H9 (cell line): ENCODE results near the gene UPF1. TPM values are rescaled to one million over a fixed set of nuclear protein-coding genes. Genes with fewer than 3 reads are reported as not detected.

ENCODE experiments used
- DNase-seq: peaks from one replicate; pipeline ENCODE4 v3.0.0-alpha.2; 2017
- H2AFZ ChIP-seq: one replicate; pipeline ENCODE4 v1.6.1; 2013; ENCODE audit warnings: mild to moderate bottlenecking, low read length, control low read depth, moderate library complexity
- H2AK5ac ChIP-seq: 2 replicates; pipeline ENCODE4 v1.6.1; 2013; ENCODE audit warnings: low read length, control low read depth, mixed read lengths; ENCODE audit not compliant: insufficient read length
- H2BK120ac ChIP-seq: one replicate; pipeline ENCODE4 v1.6.1; 2013; ENCODE audit warnings: low read depth, mild to moderate bottlenecking, low read length, control low read depth, inconsistent platforms; ENCODE audit not compliant: poor library complexity, severe bottlenecking
- H2BK12ac ChIP-seq: 2 replicates; pipeline ENCODE4 v1.6.1; 2013; ENCODE audit warnings: low read length, control low read depth, mixed read lengths, low read depth; ENCODE audit not compliant: insufficient read length
- H2BK15ac ChIP-seq: 2 replicates; pipeline ENCODE4 v1.6.1; 2013; ENCODE audit warnings: low read depth, low read length, control low read depth
- H2BK20ac ChIP-seq: one replicate; pipeline ENCODE4 v1.6.1; 2013; ENCODE audit warnings: low read depth, mild to moderate bottlenecking, low read length, control low read depth, inconsistent platforms; ENCODE audit not compliant: poor library complexity, severe bottlenecking
- H2BK5ac ChIP-seq: 2 replicates; pipeline ENCODE4 v1.6.1; 2013; ENCODE audit warnings: low read length, control low read depth, mixed read lengths; ENCODE audit not compliant: insufficient read length
- H3K14ac ChIP-seq: 2 replicates; pipeline ENCODE4 v1.6.1; 2013; ENCODE audit warnings: low read length, control low read depth; ENCODE audit not compliant: insufficient read depth
- H3K18ac ChIP-seq: 2 replicates; pipeline ENCODE4 v1.6.1; 2013; ENCODE audit warnings: low read depth, mild to moderate bottlenecking, mixed read lengths, low read length, control low read depth; ENCODE audit not compliant: insufficient read length
- H3K23ac ChIP-seq: 2 replicates; pipeline ENCODE4 v1.6.1; 2013; ENCODE audit warnings: low read length, control low read depth, mixed read lengths, low read depth; ENCODE audit not compliant: insufficient read length
- H3K23me2 ChIP-seq: 2 replicates; pipeline ENCODE4 v1.6.1; 2013; ENCODE audit warnings: low read depth, mild to moderate bottlenecking, mixed read lengths, low read length, control low read depth; ENCODE audit not compliant: insufficient read length, poor library complexity, severe bottlenecking
- H3K27ac ChIP-seq: 2 replicates; pipeline ENCODE4 v1.5.1; 2013; ENCODE audit warnings: low read length, control low read depth, mixed read lengths, low read depth; ENCODE audit not compliant: insufficient read length
- H3K27me3 ChIP-seq: 2 replicates; pipeline ENCODE4 v1.6.1; 2013; ENCODE audit warnings: low read length, control low read depth, inconsistent platforms; ENCODE audit not compliant: insufficient read depth
- H3K4ac ChIP-seq: 2 replicates; pipeline ENCODE4 v1.6.1; 2013; ENCODE audit warnings: low read depth, mild to moderate bottlenecking, control low read depth, inconsistent platforms, low read length, moderate library complexity
- H3K4me1 ChIP-seq: 2 replicates; pipeline ENCODE4 v1.6.1; 2013; ENCODE audit warnings: low read length, control low read depth, inconsistent platforms; ENCODE audit not compliant: insufficient read depth
- H3K4me2 ChIP-seq: 2 replicates; pipeline ENCODE4 v1.6.1; 2013; ENCODE audit warnings: low read length, control low read depth, mixed read lengths; ENCODE audit not compliant: insufficient read length, insufficient read depth
- H3K56ac ChIP-seq: 2 replicates; pipeline ENCODE4 v1.6.1; 2013; ENCODE audit warnings: low read depth, mild to moderate bottlenecking, mixed read lengths, low read length, control low read depth; ENCODE audit not compliant: insufficient read length
- H3K79me1 ChIP-seq: 2 replicates; pipeline ENCODE4 v1.6.1; 2013; ENCODE audit warnings: low read depth, mild to moderate bottlenecking, moderate library complexity, low read length, control low read depth, inconsistent platforms; ENCODE audit not compliant: insufficient read depth, poor library complexity, severe bottlenecking
- H3K79me2 ChIP-seq: 2 replicates; pipeline ENCODE4 v1.6.1; 2013; ENCODE audit warnings: low read length, control low read depth, inconsistent platforms; ENCODE audit not compliant: insufficient read depth
- H3K9ac ChIP-seq: 2 replicates; pipeline ENCODE4 v1.6.1; 2013; ENCODE audit warnings: low read length, control low read depth, mixed read lengths; ENCODE audit not compliant: insufficient read length; ENCODE audit errors: extremely low read depth
- H3K9me3 ChIP-seq: one replicate; pipeline ENCODE4 v1.6.1; 2013; ENCODE audit warnings: low read depth, low read length, inconsistent platforms; ENCODE audit not compliant: control insufficient read depth
- H3T11ph ChIP-seq: one replicate; pipeline ENCODE4 v1.6.1; 2013; ENCODE audit warnings: mild to moderate bottlenecking, low read length, control low read depth, inconsistent platforms
- H4K20me1 ChIP-seq: one replicate; pipeline ENCODE4 v1.6.1; 2013; ENCODE audit not compliant: control insufficient read depth, insufficient read length, insufficient read depth
- H4K5ac ChIP-seq: 2 replicates; pipeline ENCODE4 v1.6.1; 2013; ENCODE audit warnings: low read depth, mild to moderate bottlenecking, mixed read lengths, low read length, control low read depth; ENCODE audit not compliant: insufficient read length
- H4K8ac ChIP-seq: replicated peaks from 2 replicates; pipeline ENCODE4 v1.6.1; 2013; ENCODE audit warnings: low read length, control low read depth, mixed read lengths, low read depth; ENCODE audit not compliant: insufficient read length
- H4K91ac ChIP-seq: 2 replicates; pipeline ENCODE4 v1.6.1; 2013; ENCODE audit warnings: low read depth, mild to moderate bottlenecking, moderate library complexity, mixed read lengths, low read length, control low read depth; ENCODE audit not compliant: insufficient read length
- H3K27ac Mint-ChIP-seq, 3 experiments: 2 replicates in 2 of 3; 3 replicates in 1 of 3; pipeline ENCODE4 v1.8.0; 2020 to 2021; ENCODE audit warnings: mixed read lengths in 3 of 3, mild to moderate bottlenecking in 1 of 3, moderate library complexity in 1 of 3
- H3K27me3 Mint-ChIP-seq: 2 replicates; pipeline ENCODE4 v1.8.0; 2021; ENCODE audit warnings: low read depth, mild to moderate bottlenecking, moderate library complexity, mixed read lengths
- H3K36me3 Mint-ChIP-seq, 3 experiments: 2 replicates in 2 of 3; 3 replicates in 1 of 3; pipeline ENCODE4 v1.8.0; 2020 to 2021; ENCODE audit warnings: low read depth in 3 of 3, mixed read lengths in 3 of 3; ENCODE audit not compliant: insufficient read depth in 1 of 3
- H3K4me1 Mint-ChIP-seq, 2 experiments: 2 replicates each; pipeline ENCODE4 v1.8.0; 2020; ENCODE audit warnings: mixed read lengths in 2 of 2
- H3K4me3 Mint-ChIP-seq, 2 experiments: 2 replicates in 1 of 2; 3 replicates in 1 of 2; pipeline ENCODE4 v1.8.0; 2020 to 2021; ENCODE audit warnings: mild to moderate bottlenecking in 2 of 2, mixed read lengths in 2 of 2, moderate library complexity in 1 of 2
- H3K9me3 Mint-ChIP-seq, 2 experiments: 2 replicates in 1 of 2; 3 replicates in 1 of 2; pipeline ENCODE4 v1.8.0; 2020; ENCODE audit warnings: mild to moderate bottlenecking in 2 of 2, mixed read lengths in 2 of 2, moderate library complexity in 1 of 2
- WGBS: extraction: QIAGEN DNeasy Blood & Tissue Kit; methylation state at CpG from one replicate; pipeline ENCODE4 v1.1.7; 2013; ENCODE audit warnings: missing lambda C conversion rate, low lambda C conversion rate, mixed read lengths; ENCODE audit not compliant: insufficient read length; ENCODE audit errors: extremely low coverage; 5-methylcytosine and 5-hydroxymethylcytosine counted together
- total RNA-seq: library from RNA; stranded (reverse); gene quantifications from 2 replicates; pipeline ENCODE4 v1.2.1, GENCODE V29; 2021
- TF ChIP-seq, protein P1 (sequence below): fragments of 200-600 bp; sonication (generic); conservative IDR thresholded peaks from 3 replicates; pipeline ENCODE4 v1.8.0; 2021; ENCODE audit warnings: antibody characterized with exemption, mild to moderate bottlenecking

The UPF1 gene
- total RNA-seq, 1 experiment from 2014 or later, result 85.4 TPM

GRCh38 chr19:18905058-18905456 is 73.3 kb downstream of the UPF1 start:
- H4K8ac ChIP-seq, result no peak overlapping the region
- H2AFZ ChIP-seq, result no peak overlapping the region
- TF ChIP-seq, protein P1, sequence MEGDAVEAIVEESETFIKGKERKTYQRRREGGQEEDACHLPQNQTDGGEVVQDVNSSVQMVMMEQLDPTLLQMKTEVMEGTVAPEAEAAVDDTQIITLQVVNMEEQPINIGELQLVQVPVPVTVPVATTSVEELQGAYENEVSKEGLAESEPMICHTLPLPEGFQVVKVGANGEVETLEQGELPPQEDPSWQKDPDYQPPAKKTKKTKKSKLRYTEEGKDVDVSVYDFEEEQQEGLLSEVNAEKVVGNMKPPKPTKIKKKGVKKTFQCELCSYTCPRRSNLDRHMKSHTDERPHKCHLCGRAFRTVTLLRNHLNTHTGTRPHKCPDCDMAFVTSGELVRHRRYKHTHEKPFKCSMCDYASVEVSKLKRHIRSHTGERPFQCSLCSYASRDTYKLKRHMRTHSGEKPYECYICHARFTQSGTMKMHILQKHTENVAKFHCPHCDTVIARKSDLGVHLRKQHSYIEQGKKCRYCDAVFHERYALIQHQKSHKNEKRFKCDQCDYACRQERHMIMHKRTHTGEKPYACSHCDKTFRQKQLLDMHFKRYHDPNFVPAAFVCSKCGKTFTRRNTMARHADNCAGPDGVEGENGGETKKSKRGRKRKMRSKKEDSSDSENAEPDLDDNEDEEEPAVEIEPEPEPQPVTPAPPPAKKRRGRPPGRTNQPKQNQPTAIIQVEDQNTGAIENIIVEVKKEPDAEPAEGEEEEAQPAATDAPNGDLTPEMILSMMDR, result no peak
- no peaks in the 10 kb centered on the region for H3K27me3 Mint-ChIP-seq
- no CpG with 5 or more reads among the region's 8 CpGs for WGBS
- H2BK120ac ChIP-seq, result no peak overlapping the region
- no peaks in the 10 kb centered on the region for H3K4me1 ChIP-seq
- H3K4me3 Mint-ChIP-seq, result no peak overlapping the region
- no peak overlapping the region for H2AK5ac ChIP-seq
- no peak overlapping the region for H3K9ac ChIP-seq
- H4K91ac ChIP-seq, result no peak overlapping the region
- H3K27ac Mint-ChIP-seq, result no peak overlapping the region; a peak in 1 of 7 replicates
- H2BK12ac ChIP-seq, result no peak overlapping the region
- no peak overlapping the region for H3K23ac ChIP-seq
- no peak overlapping the region for H3K27ac ChIP-seq
- no peak for DNase-seq
- no peaks in the 10 kb centered on the region for H3K23me2 ChIP-seq
- H4K20me1 ChIP-seq, result no peaks in the 10 kb centered on the region
- H3K79me2 ChIP-seq, result no peaks in the 10 kb centered on the region
- H3K79me1 ChIP-seq, result no peaks in the 10 kb centered on the region
- no peak overlapping the region for H2BK15ac ChIP-seq
- H3K56ac ChIP-seq, result no peak overlapping the region
- no peak overlapping the region for H3K4me2 ChIP-seq
- no peak overlapping the region for H4K5ac ChIP-seq
- no peak overlapping the region for H3K14ac ChIP-seq
- no peak overlapping the region for H2BK5ac ChIP-seq
- no peak overlapping the region for H3T11ph ChIP-seq
- H3K9me3 Mint-ChIP-seq, result no peaks in the 10 kb centered on the region; a peak in 1 of 5 replicates
- H2BK20ac ChIP-seq, result no peak overlapping the region
- peaks cover 4 to 23% (median 19%) of the 10 kb centered on the region in 3 experiments; a peak in 6 of 7 replicates for H3K36me3 Mint-ChIP-seq
- H3K4me1 Mint-ChIP-seq, result no peaks in the 10 kb centered on the region
- H3K9me3 ChIP-seq, result no peaks in the 10 kb centered on the region
- H3K4ac ChIP-seq, result no peak overlapping the region
- H3K18ac ChIP-seq, result no peak overlapping the region
- H3K27me3 ChIP-seq, result no peaks in the 10 kb centered on the region
